ENCODE measurements around the gene MED26.

- TF ChIP-seq CTCF (IDR thresholded peaks at IDR 0.05; ENCODE audit: borderline replicate concordance, extremely low read depth, low read length, poor library complexity, severe bottlenecking) = no peak
- TF ChIP-seq EZH2 (IDR thresholded peaks at IDR 0.05; ENCODE audit: borderline replicate concordance, low read depth, low read length, severe bottlenecking) = no peak
Observed at GRCh38 chr19:16591803-16592556, 36.0 kb downstream of the MED26 start.
